Glutamatergic neuron (in vitro differentiated cells): ENCODE data around the gene COX18. TPM values are rescaled to one million over a fixed set of nuclear protein-coding genes. Genes with fewer than 3 reads are reported as not detected.

Experiments used
- DNase-seq: peaks from one replicate; pipeline ENCODE4 v3.0.0; 2022
- H3K27ac Mint-ChIP-seq: one replicate; pipeline ENCODE4 v1.8.0; 2020; ENCODE audit warnings: mild to moderate bottlenecking, mixed read lengths, inconsistent platforms; ENCODE audit not compliant: unreplicated experiment
- H3K27me3 Mint-ChIP-seq: one replicate; pipeline ENCODE4 v1.8.0; 2020; ENCODE audit warnings: mild to moderate bottlenecking, moderate library complexity, mixed read lengths, inconsistent platforms; ENCODE audit not compliant: unreplicated experiment
- H3K36me3 Mint-ChIP-seq: one replicate; pipeline ENCODE4 v1.8.0; 2020; ENCODE audit warnings: mild to moderate bottlenecking, mixed read lengths, inconsistent platforms; ENCODE audit not compliant: unreplicated experiment
- H3K4me1 Mint-ChIP-seq: one replicate; pipeline ENCODE4 v1.8.0; 2020; ENCODE audit warnings: mild to moderate bottlenecking, low read depth, mixed read lengths, inconsistent platforms; ENCODE audit not compliant: unreplicated experiment
- H3K4me3 Mint-ChIP-seq: one replicate; pipeline ENCODE4 v1.8.0; 2020; ENCODE audit warnings: mild to moderate bottlenecking, mixed read lengths, inconsistent platforms; ENCODE audit not compliant: unreplicated experiment
- H3K9me3 Mint-ChIP-seq: one replicate; pipeline ENCODE4 v1.8.0; 2020; ENCODE audit warnings: mild to moderate bottlenecking, moderate library complexity, mixed read lengths, inconsistent platforms; ENCODE audit not compliant: unreplicated experiment
- total RNA-seq: library from RNA; stranded (reverse); fragmentation: NEBNext Ultra II Directional; extraction: Animal tissue kit (Norgen Biotek cat#: 25700); gene quantifications from one replicate; pipeline ENCODE4 v1.2.1, GENCODE V29; 2021; ENCODE audit not compliant: unreplicated experiment
- TF ChIP-seq, protein P1 (sequence below): fragments of 200-600 bp; sonication (generic); IDR thresholded peaks from one replicate; pipeline ENCODE4 v1.5.0; 2021; ENCODE audit not compliant: partially characterized antibody, unreplicated experiment

COX18 gene
- total RNA-seq, 1 donor from 2014 or later = 20.2 TPM

DNA sequence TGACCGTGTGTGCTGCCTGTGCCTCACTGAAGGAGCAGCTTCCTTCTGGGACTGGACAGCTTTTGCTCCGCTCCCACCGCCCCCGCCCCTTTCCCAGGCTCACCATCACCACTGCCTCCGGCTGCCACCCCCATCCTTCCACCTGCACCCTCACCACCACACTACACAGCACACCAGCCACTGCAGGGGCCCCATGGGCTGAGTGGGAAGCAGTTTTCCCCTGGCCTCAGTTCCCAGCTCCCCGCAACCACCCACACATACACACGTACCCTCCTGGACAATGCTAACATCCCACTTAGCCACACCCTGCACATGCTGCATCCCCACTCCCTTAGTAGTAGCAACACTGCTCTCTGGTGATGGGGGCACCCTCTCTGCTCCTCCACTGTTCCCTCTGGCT is 29.6 kb upstream of the COX18 start:
- Mint-ChIP-seq H3K36me3 (no peaks in the 10 kb centered on the region), H3K27ac (no peak overlapping the region)

DNA sequence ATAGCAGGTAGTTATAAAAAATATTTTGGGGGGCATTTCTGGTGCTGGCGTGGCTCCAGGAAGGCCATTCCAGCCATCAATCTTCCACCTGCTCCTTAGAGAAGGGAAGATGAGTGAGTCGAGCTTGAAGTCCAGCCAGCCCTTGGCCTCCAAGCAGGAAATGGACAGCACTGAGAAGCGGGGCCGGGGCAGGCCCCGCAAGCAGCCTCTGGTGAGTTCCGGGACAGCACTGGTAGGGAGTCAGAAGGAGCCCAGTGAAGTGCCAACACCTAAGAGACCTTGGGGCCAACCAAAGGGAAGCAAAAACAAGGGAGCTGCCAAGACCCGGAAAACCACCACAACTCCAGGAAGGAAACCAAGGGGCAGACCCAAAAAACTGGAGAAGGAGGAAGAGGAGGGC is 29.2 kb upstream of the COX18 start:
- TF ChIP-seq, protein P1, sequence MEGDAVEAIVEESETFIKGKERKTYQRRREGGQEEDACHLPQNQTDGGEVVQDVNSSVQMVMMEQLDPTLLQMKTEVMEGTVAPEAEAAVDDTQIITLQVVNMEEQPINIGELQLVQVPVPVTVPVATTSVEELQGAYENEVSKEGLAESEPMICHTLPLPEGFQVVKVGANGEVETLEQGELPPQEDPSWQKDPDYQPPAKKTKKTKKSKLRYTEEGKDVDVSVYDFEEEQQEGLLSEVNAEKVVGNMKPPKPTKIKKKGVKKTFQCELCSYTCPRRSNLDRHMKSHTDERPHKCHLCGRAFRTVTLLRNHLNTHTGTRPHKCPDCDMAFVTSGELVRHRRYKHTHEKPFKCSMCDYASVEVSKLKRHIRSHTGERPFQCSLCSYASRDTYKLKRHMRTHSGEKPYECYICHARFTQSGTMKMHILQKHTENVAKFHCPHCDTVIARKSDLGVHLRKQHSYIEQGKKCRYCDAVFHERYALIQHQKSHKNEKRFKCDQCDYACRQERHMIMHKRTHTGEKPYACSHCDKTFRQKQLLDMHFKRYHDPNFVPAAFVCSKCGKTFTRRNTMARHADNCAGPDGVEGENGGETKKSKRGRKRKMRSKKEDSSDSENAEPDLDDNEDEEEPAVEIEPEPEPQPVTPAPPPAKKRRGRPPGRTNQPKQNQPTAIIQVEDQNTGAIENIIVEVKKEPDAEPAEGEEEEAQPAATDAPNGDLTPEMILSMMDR = no peak
- no peaks in the 10 kb centered on the region for H3K36me3 Mint-ChIP-seq
- no peaks in the 10 kb centered on the region for H3K27me3 Mint-ChIP-seq
- DNase-seq = no peak
- peaks cover 4% of the 10 kb centered on the region for H3K9me3 Mint-ChIP-seq
- no peak overlapping the region for H3K27ac Mint-ChIP-seq
- H3K4me3 Mint-ChIP-seq = no peak overlapping the region
- no peaks in the 10 kb centered on the region for H3K4me1 Mint-ChIP-seq

More for the DNA sequence above, 29.6 kb upstream of the COX18 start:
- no peak for DNase-seq
- peaks cover 4% of the 10 kb centered on the region for H3K9me3 Mint-ChIP-seq
- TF ChIP-seq, protein P1 = no peak
- no peaks in the 10 kb centered on the region for H3K4me1 Mint-ChIP-seq
- no peak overlapping the region for H3K4me3 Mint-ChIP-seq
- no peaks in the 10 kb centered on the region for H3K27me3 Mint-ChIP-seq

DNA sequence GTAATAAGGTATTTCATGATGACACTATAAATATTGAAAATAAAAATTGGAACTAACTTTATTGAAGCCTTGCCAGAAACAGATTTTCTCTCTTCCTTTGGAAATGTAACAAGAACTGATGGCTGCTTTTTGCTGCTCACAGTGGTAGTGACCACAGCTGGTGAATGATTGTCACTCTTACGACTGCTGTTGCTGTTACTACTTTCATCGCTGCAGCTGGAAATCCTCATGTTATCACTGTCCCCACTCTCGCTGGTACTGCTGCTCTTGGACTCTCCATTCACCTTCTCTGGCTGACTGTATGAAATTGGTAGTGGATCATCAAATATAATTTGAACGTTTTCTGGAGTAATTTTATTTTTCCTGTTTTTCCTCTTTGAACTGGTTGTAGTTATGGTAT is 28.5 kb upstream of the COX18 start:
- Mint-ChIP-seq H3K27ac (no peak overlapping the region), H3K4me1 (no peaks in the 10 kb centered on the region)

DNA sequence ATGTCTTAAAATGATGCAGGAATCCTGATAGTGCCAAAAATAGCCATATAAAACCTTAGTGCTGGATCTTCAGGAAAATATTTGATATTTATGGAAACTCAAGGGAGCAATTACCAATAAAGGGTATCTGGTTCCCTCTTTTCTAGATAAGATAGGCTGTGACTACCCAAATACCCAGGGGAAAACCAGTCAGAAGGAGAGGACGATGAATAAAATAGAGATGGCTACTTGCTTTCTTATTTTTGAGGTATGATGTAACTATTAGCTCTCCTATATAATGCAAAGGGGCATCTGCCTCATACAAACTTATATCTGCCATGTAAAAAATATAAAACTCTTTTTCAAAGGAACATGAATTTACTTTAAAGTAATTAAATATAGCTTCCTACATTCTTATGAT is 23.4 kb upstream of the COX18 start:
- Mint-ChIP-seq H3K27ac (no peak overlapping the region), H3K4me3 (no peak overlapping the region), H3K27me3 (no peaks in the 10 kb centered on the region), H3K36me3 (peaks cover 5% of the 10 kb centered on the region), H3K9me3 (no peaks in the 10 kb centered on the region), H3K4me1 (no peaks in the 10 kb centered on the region)
- TF ChIP-seq, protein P1 = no peak
- DNase-seq = no peak

More for the DNA sequence above, 28.5 kb upstream of the COX18 start:
- TF ChIP-seq, protein P1 = no peak
- Mint-ChIP-seq H3K4me3 (no peak overlapping the region), H3K27me3 (no peaks in the 10 kb centered on the region), H3K9me3 (peaks cover 4% of the 10 kb centered on the region), H3K36me3 (no peaks in the 10 kb centered on the region)
- no peak for DNase-seq

DNA sequence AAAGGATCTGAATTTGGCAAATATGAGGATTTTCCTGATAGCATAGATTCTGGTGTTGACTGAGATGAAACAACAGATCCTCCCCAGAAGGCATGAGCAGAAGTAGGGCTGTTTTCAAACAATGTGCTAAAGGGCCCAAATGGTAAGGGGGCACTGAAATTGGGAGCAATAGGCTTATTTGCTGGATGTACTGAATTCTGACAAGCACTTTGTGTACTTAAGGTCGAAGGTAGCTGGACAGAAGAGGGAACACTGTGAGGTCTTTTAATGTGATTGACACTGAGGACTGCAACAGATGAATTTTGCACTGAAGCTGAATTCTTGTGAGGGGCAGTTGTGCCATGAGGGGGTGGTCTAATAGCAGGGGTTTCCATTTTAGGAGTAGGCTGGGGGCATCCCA is 21.2 kb upstream of the COX18 start:
- no peaks in the 10 kb centered on the region for H3K4me1 Mint-ChIP-seq
- no peak overlapping the region for H3K4me3 Mint-ChIP-seq
- no peak overlapping the region for H3K27ac Mint-ChIP-seq
- peaks cover 5% of the 10 kb centered on the region for H3K36me3 Mint-ChIP-seq
- H3K9me3 Mint-ChIP-seq = no peaks in the 10 kb centered on the region
- DNase-seq = no peak
- H3K27me3 Mint-ChIP-seq = no peaks in the 10 kb centered on the region
- TF ChIP-seq, protein P1 = no peak
